ENCODE data around the gene ZNF69. TPM values are rescaled to one million over a fixed set of nuclear protein-coding genes. Genes with fewer than 3 reads are reported as not detected.
"Not testable (repeated sequence)": the region's sequence is repeated elsewhere in the genome, so short reads cannot be mapped to it uniquely, and the experiment has no call there.

Gene ZNF69
- polyA plus RNA-seq (2013, experiment 1 of 2; ENCODE audit: insufficient read length), result 2.5 TPM
- polyA plus RNA-seq (2013, experiment 2 of 2; ENCODE audit: insufficient read length), result 2.7 TPM

DNA sequence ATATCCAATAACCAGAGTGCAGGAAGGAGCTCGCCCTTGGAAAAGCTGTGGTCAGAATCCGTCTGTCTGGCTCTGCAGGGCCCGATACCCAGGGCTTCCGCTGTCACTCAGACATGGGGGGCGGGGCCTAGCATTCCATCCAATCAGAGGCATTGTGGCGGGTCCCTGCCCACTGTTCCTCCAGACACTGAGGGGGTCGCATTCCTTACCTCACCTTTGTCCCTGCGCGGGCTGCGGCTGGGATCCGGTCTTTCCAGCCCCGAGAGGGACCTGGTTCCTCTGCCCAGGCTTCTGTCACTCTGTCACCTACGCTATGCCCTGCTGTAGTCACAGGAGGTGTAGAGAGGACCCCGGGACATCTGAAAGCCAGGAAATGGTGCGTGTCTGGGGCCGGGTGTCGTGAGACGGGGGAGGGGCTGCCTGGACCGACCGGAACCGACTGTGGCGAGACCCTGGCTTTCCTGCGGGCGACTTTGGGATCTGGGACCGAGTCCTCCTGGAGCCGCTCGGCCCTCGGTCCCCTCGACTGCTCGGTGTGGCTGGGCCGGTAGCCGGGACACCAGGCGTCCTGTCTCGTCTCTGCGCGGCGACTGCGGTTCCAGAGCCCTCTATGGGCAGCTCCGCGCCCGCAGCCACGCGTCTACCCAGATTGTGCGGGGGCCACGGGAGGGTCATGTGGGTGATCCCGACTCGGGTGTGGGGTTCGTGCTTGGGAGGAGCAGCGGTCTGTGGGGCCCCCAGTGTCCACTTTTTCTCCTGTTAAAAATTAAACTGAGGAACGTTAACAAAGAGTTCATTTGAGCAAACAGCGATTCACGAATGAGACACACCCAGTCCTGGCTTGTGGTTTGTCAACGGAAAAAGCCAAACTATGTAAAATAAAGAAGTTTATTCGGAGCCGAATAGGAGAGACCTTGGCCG is at the start of gene ZNF69:
ZNF69 (plus strand) TSS at position 172 of the 921 bp plus-strand sequence; CDS start at position 314, 142 bp downstream.
- peak; percentile 78 for DNase-seq

DNA sequence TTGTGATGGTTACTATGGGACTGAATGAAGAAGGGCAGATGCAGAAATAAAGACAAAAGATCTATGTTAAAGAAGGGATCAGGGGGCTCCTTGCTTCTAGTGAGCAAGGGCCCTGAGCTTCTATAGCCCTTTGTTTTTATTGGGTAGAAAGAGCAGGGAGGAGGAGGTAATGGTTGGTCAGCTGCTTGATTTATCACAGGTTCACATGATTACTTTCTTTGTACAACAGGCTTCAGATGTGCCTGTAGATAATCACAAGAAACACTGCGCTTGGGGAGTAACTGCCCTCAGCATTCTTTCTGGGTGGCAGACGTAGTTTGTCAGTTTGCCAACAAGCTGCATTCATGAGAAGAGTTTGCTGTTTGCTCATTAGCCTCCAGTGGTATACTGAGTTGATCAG is 43.9 kb upstream of the ZNF69 start:
- DNase-seq, result no peak

DNA sequence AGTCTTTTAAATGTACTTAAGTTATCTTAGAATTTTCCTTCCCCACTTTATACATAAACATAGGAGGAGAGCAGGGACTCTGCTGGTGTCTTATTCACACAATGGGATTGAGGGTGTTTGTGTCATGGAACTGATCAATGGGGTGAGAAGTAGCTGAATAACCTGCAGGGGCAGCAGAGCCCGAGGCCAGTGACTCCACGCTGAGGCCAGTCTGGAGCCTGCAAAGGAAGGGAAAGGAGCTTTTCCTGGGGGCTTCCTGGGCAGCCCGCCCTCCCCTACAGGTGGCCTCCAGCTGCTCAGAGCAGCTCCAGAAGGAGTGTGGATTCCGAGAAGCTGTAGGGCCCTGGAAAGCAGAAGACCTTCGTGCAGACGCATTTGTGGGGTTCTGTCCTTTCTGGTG is 40.0 kb upstream of the ZNF69 start:
- DNase-seq, result not testable (repeated sequence)

DNA sequence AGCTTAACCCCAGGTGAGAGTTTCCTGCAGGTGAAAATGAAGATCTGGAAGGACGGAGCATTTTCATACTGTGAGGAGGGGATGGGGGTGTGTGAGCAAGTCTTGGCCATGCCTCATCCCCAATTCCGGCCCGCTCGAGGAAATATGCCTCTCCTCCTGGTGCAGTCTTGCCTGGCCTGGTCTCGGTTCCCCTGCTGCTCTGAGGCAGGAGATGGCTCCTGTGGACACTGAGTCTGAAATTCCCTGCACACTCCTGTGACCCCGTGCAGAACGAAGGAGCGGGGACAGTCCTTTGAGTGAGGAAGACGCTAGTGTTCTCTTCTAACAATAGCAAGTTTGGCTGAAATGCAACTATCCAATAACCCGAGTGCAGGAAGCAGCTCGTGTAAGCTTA is 39.4 kb upstream of the ZNF69 start:
- no peak for DNase-seq

DNA sequence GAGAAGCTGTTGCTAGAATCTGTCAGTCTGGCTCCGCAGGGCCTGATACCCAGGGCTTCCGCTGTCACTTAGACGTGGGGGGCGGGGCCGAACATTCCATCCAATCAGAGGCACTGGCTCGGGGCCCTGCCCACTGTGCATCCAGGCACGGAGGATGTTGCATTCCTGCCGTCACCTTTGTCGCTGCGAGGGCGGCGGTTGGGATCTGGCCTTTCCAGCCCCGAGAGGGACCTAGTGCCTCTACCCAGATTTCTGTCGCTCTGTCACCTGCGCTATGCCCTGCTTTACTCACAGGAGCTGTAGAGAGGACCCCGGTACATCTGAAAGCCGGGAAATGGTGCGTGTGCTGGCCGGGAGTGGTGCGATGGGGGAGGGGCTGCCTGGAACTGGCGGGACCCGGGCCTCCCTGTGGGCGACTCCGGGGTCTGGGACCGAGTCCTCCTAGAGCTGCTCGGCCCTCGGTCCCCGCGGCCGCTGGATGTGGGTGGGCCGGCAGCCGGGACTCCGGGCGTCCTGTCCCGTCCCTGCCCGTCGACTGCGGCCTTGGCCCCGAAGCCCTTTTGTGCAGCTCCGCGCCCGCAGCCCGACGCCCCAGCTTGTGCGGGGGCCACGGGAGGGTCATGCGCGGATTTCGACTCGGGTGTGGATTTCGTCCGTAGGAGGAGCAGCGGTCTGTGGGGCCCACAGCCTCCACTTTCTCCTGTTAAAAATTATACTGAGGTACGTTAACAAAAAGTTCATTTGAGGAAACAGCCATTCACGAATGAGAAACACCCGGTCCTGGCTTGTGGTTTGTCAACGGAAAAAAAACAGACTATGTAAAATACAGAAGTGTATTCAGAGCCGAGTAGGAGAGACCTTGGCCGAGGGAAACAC is 38.8 kb upstream of the ZNF69 start, which contains the start of gene ZNF439:
ZNF439 (plus strand) TSS at position 133 of the 876 bp plus-strand sequence; CDS start at position 275, 142 bp downstream.
- DNase-seq, result peak; percentile 83

DNA sequence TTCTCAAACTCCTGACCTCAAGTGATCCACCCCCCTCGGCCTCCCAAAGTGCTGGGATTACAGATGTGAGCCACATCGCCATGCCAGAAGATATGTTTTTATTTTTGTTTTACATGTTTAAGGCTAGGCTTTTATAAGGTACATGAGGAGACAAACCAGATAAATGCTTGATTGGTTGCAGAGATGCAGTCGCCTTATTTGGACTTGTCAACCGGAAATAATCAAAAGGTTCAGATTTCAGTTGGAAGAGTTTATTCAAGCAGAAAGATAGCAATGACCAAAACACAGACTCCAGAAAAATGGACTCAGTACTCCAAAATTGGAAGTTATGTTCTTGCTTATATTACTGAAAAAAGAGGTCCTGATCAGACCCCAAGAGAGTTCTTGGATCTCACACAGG is 37.3 kb upstream of the ZNF69 start:
- DNase-seq, result not testable (repeated sequence)

DNA sequence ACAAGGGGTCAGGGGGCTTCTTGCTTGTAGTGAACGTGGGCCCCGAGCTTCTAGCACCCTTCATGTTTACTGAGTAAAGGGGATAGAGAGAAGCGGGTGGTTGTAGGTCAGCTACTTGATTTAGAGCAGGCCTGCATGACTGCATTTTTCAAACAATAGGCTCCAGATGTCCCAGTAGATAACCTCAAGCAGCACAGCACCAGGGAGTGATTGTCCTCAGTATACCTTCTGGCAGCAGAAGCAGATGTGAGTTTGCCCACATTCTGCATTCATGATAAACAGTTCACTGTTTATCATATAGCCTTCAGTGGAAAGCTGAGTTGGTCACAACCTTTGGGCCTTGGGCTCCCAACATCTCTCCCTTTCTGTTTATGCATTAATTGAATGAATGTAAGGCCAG is 34.2 kb upstream of the ZNF69 start:
- DNase-seq, result no peak

DNA sequence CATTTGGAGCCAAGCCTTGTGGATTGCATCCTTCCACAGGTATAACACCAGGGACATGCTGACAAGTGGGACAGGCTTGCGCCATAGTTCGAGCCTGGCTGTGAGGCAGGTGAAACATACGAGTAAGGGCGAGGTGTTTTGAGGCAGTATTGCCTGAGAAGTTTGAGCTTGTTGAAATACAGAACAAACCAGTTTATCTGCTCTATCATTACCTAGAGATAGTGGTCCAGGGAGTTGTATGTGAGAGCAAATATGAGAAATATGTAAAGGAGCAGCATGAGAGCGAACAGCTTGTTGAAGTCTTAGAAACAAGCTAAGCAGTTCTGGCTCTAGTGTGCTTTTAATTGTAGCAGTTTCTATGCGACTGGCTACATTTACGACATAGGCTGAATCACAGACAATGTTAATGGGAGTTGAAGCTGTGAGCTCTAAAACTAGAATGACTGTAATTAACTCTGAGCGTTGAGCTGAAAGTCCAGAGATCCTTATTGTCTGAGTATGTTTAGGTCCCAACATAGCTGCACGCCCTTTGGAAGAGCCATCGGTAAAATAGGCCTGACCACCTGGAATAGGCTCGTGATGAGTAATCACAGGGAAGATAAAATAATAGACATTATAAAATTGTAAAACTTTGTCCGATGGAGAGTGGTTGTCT is 30.9 kb upstream of the ZNF69 start:
- no peak for DNase-seq

DNA sequence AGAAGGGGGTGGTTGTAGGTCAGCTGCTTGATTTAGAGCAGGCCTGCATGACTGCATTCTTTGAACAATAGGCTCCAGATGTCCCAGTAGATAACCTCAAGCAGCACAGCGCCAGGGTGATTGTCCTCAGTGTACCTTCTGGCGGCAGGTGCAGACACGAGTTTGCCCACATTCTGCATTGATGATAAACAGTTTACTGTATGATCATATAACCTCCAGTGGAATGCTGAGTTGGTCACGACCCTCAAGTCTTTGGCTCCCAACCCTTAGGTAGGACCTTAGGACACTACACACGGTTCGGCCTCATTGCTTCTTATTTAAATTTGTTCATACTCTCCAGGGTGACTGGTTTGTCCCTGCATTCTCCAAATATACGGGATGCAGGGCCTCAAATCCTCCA is 26.9 kb upstream of the ZNF69 start:
- no peak for DNase-seq

DNA sequence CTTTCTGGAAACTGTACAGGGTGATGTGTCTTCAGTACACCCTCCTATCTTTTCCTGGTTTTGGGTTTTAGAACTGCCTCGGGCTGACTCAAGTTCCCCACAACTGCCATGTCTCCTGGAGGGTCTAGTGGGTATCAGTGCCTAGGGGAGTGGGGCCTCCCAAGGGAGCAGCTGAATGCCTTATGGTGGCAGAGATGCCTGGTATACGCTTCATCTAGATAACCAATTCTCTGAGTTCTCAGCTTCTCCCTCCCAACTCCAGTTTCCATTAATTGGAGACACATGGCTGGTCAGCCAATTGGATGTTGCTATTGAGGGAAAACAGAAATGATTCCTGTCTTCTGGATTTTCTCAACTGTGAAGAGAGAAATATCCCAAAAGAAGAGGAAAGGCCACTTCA is 26.3 kb upstream of the ZNF69 start:
- DNase-seq, result no peak

DNA sequence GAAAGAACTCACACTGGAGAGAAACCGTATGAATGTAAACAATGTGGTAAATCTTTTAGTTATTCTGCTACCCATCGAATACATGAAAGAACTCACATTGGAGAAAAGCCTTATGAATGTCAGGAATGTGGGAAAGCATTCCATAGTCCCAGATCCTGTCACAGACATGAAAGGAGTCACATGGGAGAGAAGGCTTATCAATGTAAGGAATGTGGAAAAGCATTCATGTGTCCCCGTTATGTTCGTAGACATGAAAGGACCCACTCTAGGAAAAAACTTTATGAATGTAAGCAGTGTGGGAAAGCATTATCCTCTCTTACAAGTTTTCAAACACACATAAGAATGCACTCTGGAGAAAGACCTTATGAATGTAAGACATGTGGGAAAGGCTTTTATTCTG is 19.8 kb upstream of the ZNF69 start:
- peak; percentile 8 for DNase-seq

DNA sequence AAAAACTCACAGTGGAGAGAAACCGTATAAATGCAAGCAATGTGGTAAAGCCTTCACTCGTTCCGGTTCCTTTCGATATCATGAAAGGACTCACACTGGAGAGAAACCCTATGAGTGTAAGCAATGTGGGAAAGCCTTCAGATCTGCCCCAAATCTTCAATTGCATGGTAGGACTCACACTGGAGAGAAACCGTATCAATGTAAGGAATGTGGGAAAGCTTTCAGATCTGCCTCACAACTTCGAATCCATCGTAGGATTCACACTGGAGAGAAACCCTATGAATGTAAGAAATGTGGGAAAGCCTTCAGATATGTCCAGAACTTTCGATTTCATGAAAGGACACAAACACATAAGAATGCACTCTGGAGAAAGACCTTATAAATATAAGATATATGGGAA is 19.4 kb upstream of the ZNF69 start:
- DNase-seq, result no peak

DNA sequence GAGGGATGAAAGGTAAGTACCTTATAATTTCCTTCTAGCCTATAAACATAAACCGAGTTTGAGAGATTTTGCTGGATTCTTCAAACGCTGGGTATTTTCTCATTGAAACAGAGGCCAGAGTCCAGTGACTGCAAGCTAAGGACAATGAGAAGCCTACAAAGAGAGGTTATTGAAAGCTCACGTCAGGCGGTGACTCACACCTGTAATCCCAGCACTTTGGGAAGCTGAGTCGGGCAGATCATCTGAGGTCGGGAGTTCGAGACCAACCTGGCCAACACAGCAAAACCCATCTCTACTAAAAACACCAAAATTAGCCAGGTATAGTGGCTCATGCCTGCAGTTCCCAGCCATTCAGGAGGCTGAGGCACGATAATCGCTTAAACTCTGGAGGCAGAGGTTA is 15.0 kb upstream of the ZNF69 start:
- no peak for DNase-seq

DNA sequence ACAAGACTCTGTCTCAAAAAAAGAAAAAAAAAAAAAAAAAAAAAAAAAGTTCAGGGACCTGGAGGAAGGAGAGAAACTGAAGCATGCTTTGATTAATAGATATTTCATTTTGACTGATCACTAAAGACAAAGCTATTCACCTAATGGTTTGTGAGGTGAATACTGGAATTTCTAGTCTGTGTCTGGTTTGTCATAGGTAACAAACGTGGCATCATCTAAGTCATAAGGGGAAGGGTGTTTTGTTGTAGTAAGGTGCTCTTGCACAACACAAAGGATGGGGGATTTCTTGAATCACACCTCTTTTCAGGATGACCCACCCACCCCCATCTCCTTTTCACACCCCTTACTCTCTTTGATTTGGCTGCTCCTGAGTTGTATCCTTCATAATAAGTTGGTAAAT is 13.8 kb upstream of the ZNF69 start:
- no peak for DNase-seq

DNA sequence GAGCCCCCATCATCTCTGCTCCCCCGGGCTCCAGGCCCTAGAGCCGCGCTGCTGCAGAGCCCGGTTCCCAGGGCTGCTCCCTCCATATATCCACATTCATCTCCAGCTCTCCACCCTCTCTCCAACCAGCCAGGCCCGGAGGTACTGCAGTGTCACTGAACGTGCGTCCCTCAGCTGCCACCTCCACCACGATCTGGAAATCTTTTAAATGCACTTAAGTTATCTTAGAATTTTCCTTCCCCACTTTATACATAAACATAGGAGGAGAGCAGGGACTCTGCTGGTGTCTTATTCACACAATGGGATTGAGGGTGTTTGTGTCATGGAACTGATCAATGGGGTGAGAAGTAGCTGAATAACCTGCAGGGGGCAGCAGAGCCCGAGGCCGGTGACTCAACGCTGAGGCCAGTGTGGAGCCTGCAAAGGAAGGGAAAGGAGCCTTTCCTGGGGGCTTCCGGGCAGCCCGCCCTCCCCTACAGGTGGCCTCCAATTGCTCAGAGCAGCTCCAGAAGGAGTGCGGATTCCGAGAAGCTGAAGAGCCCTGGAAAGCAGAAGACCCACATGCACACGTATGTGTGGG is 7.8 kb upstream of the ZNF69 start:
- DNase-seq, result peak; percentile 6

DNA sequence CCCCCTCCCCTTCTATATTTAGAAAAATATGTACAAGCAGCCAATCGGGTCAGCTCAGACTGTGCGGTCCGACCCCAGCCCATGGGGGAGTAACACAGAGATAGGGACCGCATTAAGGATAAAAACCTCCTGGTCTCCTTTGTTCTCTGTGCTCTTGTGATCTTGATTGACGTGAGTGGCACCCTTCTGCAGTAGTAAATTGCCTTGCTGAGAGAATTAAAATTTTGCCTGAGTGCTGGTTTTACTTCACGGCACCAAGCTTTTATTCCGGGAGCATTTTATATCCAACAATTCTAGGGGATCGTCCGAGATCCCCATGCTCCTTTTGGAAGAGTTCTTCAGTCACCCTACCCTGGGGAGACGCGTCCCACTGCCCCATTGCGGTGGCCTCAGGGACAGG is 7.0 kb upstream of the ZNF69 start:
- no peak for DNase-seq

DNA sequence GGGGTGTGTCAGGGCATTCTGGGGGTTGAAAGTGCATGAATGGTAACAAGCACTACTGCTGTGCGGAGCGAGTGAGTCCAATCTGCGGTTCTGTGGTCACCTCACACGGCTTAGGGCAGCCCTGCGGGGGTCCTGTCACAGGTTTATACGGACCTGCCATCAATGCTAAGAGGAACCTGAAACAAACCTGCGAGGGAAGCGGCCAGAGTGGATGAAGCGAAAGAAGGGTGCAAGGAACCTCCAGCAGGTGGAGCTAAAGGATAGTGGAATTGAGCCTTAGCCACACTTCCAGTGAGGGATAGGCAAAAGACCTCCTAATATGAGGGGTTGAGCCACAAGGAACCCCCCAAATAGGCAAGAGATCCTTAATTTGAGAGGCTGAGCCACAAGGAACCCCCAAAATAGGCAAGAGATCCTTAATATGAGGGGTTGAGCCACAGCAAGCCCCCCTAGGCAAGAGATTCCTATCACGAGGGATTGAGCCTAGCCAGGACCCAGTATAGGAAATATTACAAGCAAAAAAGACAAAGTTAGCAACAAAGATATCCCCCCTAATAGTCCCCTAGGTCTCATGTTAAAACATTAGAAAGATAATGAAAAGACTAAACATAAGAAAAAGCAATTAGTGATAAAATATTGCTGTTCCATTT is 6.3 kb upstream of the ZNF69 start:
- DNase-seq, result peak; percentile 55

DNA sequence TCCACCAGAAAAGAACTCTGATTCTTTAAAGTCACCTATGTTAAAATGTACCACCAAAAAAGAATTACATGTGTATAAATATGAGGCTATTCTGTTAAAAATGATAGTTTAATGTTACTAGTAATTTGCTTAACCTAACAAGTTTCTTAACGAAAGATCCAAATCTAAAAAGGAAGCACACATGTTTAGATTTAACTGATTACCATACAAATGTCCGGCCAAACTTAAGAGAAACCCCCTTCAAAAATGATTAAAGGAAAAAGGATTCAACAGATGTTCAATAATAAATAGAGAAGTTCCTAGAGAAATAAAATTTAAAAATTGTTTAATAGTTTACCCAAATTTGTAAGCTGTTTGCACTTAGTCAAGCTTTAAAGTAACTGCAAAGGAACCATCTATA is 5.0 kb upstream of the ZNF69 start:
- no peak for DNase-seq

DNA sequence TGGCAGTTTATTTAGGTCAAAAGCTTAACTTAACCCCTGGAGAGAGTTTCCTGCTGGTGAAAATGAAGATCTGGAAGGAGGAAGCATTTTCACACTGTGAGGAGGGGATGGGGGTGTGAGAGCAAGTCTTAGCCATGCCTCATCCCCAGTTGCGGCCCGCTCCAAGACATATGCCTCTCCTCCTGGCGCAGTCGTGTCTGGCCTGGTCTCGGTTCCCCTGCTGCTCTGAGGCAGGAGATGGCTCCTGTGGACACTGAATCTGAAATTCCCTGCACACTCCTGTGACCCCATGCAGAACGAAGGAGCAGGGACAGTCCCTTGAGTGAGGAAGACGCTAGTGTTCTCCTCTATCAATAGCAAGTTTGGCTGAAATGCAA is 360 bp upstream of the ZNF69 start:
- DNase-seq, result peak; percentile 14

DNA sequence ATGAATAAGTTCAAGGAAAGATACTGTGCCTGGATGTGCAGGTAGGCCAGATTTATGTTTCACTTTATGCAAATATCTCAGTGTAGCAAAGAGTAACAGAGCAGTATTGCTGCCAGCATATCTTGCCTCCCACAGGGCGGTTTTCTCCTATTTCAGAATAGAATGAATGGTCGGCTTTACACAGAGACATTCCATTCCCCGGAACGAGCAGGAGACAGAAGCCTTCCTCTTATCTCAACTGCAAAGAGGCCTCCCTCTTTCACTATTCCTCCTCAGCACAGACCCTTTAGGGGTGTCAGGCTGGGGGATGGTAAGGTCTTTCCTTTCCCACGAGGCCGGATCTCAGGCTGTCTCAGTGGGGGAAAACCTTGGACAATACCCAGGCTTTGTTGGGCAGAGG is 2.3 kb downstream of the ZNF69 start:
- DNase-seq, result not testable (repeated sequence)

DNA sequence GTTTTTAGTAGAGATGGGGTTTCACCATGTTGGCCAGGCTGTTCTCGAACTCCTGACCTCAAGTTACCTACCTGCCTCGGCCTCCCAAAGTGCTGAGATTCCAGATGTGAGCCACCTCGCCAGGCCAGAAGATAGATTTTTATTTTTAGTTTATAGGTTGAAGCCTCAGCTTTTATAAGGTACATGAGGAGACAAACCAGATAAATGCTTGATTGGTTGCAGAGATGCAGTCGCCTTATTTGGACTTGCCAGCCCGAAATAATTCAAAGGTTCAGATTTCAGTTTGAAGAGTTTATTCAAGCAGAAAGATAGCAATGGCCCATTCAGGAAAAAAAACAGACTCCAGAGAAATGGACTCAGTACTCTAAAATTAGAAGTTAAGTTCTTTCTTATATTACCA is 3.1 kb downstream of the ZNF69 start:
- DNase-seq, result no peak

DNA sequence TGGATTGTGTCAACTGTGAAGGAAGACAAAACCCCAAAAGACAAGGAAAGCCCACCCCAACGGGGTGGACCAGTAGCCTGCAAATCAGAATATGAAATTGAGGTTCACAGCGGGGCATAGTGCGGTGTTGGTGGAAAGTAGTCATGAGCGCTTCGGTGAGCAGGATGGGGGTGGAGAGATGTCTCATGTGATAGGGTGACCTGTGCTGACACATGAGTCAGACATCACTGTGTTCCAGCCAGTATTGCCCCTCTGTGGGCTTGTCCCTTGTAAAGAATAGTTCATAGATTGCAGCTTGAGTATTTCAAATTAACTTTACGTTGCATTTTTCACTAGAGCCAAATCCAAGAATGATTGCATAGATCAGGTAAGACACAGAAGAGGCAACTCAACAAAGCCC is 7.3 kb downstream of the ZNF69 start:
- DNase-seq, result no peak
